WTC11 (cell line): ENCODE results near the gene SCO2. TPM values are rescaled to one million over a fixed set of nuclear protein-coding genes. Genes with fewer than 3 reads are reported as not detected.

Source experiments
- ATAC-seq: fragments of 200-7000 bp; cut with Tn5 transposase; 2 replicates; pipeline ENCODE4 v1.10.0; 2021; ENCODE audit warnings: mild to moderate bottlenecking, moderate library complexity
- CTCF ChIA-PET: fragments of 300-600 bp; sonication (Branson Sonifier 250); formaldehyde crosslinking; loops from one replicate; lab custom pipeline; 2021; ENCODE audit warnings: antibody characterized with exemption; lab: Charles Lee
- POLR2A ChIA-PET: fragments of 350-600 bp; sonication (Branson Sonifier 250); formaldehyde crosslinking; loops from one replicate; lab custom pipeline; 2021; ENCODE audit warnings: antibody characterized with exemption; lab: Charles Lee
- DNase-seq: peaks from one replicate; pipeline ENCODE4 v3.0.0; 2021; ENCODE audit warnings: low spot score
- H3K27ac Mint-ChIP-seq: 2 replicates; pipeline ENCODE4 v1.8.0; 2021; ENCODE audit warnings: mixed read lengths
- H3K27me3 Mint-ChIP-seq: 2 replicates; pipeline ENCODE4 v1.8.0; 2021; ENCODE audit warnings: low read depth, mild to moderate bottlenecking, moderate library complexity, mixed read lengths
- H3K36me3 Mint-ChIP-seq: 2 replicates; pipeline ENCODE4 v1.8.0; 2021; ENCODE audit warnings: mixed read lengths
- H3K4me1 Mint-ChIP-seq: 2 replicates; pipeline ENCODE4 v1.8.0; 2022; ENCODE audit warnings: mixed read lengths
- H3K4me3 Mint-ChIP-seq: 2 replicates; pipeline ENCODE4 v1.8.0; 2021; ENCODE audit warnings: mild to moderate bottlenecking, moderate library complexity, mixed read lengths
- H3K9me3 Mint-ChIP-seq: 2 replicates; pipeline ENCODE4 v1.8.0; 2021; ENCODE audit warnings: mixed read lengths
- EMX1 ChIP-seq: fragments of 250-450 bp; sonication (Bioruptor Pico); IDR thresholded peaks from 2 replicates; pipeline ENCODE4 v1.8.0; 2021; ENCODE audit warnings: mild to moderate bottlenecking
- ESRRA ChIP-seq: sonication (generic); formaldehyde crosslinking; IDR thresholded peaks from 2 replicates; pipeline ENCODE4 v1.8.1; 2022; ENCODE audit warnings: mild to moderate bottlenecking, missing genetic modification reagents, borderline replicate concordance
- KAT7 ChIP-seq: sonication (generic); formaldehyde crosslinking; IDR thresholded peaks from 2 replicates; pipeline ENCODE4 v1.8.1; 2023; ENCODE audit warnings: missing genetic modification reagents, mild to moderate bottlenecking, borderline replicate concordance
- NFYB ChIP-seq: sonication (generic); formaldehyde crosslinking; conservative IDR thresholded peaks from 2 replicates; pipeline ENCODE4 v1.8.0; 2022; ENCODE audit warnings: low read depth, missing genetic modification reagents
- RORB ChIP-seq: fragments of 250-450 bp; sonication (Bioruptor Pico); IDR thresholded peaks from 2 replicates; pipeline ENCODE4 v1.9.0; 2021; ENCODE audit warnings: mild to moderate bottlenecking
- SMAD3 ChIP-seq: sonication (generic); formaldehyde crosslinking; IDR thresholded peaks from 2 replicates; pipeline ENCODE4 v1.8.0; 2022; ENCODE audit warnings: missing genetic modification reagents, mild to moderate bottlenecking, borderline replicate concordance
- SP1 ChIP-seq: sonication (generic); formaldehyde crosslinking; conservative IDR thresholded peaks from 2 replicates; pipeline ENCODE4 v1.8.1; 2022; ENCODE audit warnings: missing genetic modification reagents
- ZNF121 ChIP-seq: sonication (generic); formaldehyde crosslinking; IDR thresholded peaks from 2 replicates; pipeline ENCODE4 v1.8.0; 2023; ENCODE audit warnings: missing genetic modification reagents
- ZNF138 ChIP-seq: sonication (generic); formaldehyde crosslinking; conservative IDR thresholded peaks from 2 replicates; pipeline ENCODE4 v1.8.1; 2022; ENCODE audit warnings: mild to moderate bottlenecking, moderate library complexity, missing genetic modification reagents
- ZNF219 ChIP-seq: sonication (generic); formaldehyde crosslinking; IDR thresholded peaks from 2 replicates; pipeline ENCODE4 v1.8.0; 2023; ENCODE audit warnings: missing genetic modification reagents, mild to moderate bottlenecking, borderline replicate concordance
- ZNF263 ChIP-seq: sonication (generic); formaldehyde crosslinking; IDR thresholded peaks from 2 replicates; pipeline ENCODE4 v1.8.1; 2022; ENCODE audit warnings: low read depth, mild to moderate bottlenecking, moderate library complexity, missing genetic modification reagents
- ZNF317 ChIP-seq: sonication (generic); formaldehyde crosslinking; IDR thresholded peaks from 2 replicates; pipeline ENCODE4 v1.8.1; 2023; ENCODE audit warnings: low read depth, mild to moderate bottlenecking, moderate library complexity, missing genetic modification reagents, borderline replicate concordance
- ZNF671 ChIP-seq: fragments of 250-450 bp; sonication (Bioruptor Pico); IDR thresholded peaks from 2 replicates; pipeline ENCODE4 v1.8.0; 2021; ENCODE audit warnings: mild to moderate bottlenecking
- total RNA-seq: library from RNA; stranded (reverse); gene quantifications from 3 replicates; pipeline ENCODE4 v1.2.3, GENCODE V29; 2021
- TF ChIP-seq, protein P1 (sequence below): sonication (generic); formaldehyde crosslinking; IDR thresholded peaks from 2 replicates; pipeline ENCODE4 v1.8.0; 2022; ENCODE audit warnings: mild to moderate bottlenecking, missing genetic modification reagents
- TF ChIP-seq, protein P2 (sequence below): fragments of 250-450 bp; sonication (Bioruptor Pico); IDR thresholded peaks from 2 replicates; pipeline ENCODE4 v1.9.0; 2021; ENCODE audit warnings: moderate library complexity, mild to moderate bottlenecking, inconsistent platforms, borderline replicate concordance
- TF ChIP-seq, protein P3 (sequence below): sonication (generic); formaldehyde crosslinking; IDR thresholded peaks from 2 replicates; pipeline ENCODE4 v1.8.1; 2022; ENCODE audit warnings: missing genetic modification reagents, borderline replicate concordance
- TF ChIP-seq, protein P4 (sequence below): fragments of 200-600 bp; IDR thresholded peaks from 2 replicates; pipeline ENCODE4 v1.8.0; 2022; ENCODE audit warnings: antibody characterized with exemption
- TF ChIP-seq, protein P5 (sequence below): sonication (generic); formaldehyde crosslinking; conservative IDR thresholded peaks from 2 replicates; pipeline ENCODE4 v1.8.1; 2022; ENCODE audit warnings: mild to moderate bottlenecking, missing genetic modification reagents
- TF ChIP-seq, protein P6 (sequence below): fragments of 250-450 bp; sonication (Bioruptor Pico); IDR thresholded peaks from 2 replicates; pipeline ENCODE4 v1.9.0; 2021; ENCODE audit warnings: mild to moderate bottlenecking
- TF ChIP-seq, protein P7 (sequence below): sonication (generic); formaldehyde crosslinking; conservative IDR thresholded peaks from 2 replicates; pipeline ENCODE4 v1.8.1; 2023; ENCODE audit warnings: mild to moderate bottlenecking, low read depth, missing genetic modification reagents, moderate library complexity
- TF ChIP-seq, protein P8 (sequence below): sonication (generic); formaldehyde crosslinking; IDR thresholded peaks from 2 replicates; pipeline ENCODE4 v1.8.0; 2022; ENCODE audit warnings: mild to moderate bottlenecking, missing genetic modification reagents
- TF ChIP-seq, protein P9 (sequence below): sonication (generic); formaldehyde crosslinking; IDR thresholded peaks from 2 replicates; pipeline ENCODE4 v1.8.0; 2022; ENCODE audit warnings: mild to moderate bottlenecking, missing genetic modification reagents

SCO2 gene
- total RNA-seq, 1 experiment from 2014 or later: not detected

DNA sequence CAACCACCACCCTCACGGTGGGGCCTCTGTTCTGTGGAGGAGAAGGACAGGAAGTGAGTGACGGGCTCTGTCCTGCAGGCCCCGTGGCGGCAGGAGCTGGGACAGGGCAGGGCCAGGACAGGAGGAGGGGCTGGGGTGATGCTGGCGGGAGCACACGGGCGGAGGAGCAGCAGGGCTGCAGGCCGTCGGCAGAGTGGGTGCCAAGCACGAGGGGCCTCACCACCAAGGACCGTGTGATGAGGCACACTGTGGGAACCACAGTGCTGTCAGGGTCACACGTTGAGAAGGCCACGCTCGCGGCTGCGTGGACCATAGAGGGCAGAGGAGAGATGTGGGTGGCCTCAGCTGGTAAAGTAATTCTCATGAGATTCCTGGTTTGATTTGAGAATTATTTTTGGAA is 8.5 kb downstream of the SCO2 start:
- H3K9me3 Mint-ChIP-seq: no peaks in the 10 kb centered on the region
- no peak overlapping the region for H3K27ac Mint-ChIP-seq
- no peaks in the 10 kb centered on the region for H3K27me3 Mint-ChIP-seq
- H3K4me3 Mint-ChIP-seq: no peak overlapping the region
- CTCF ChIA-PET: interaction anchor here (0.8 to 0.9 kb wide), 3 partner anchors 8 to 103 kb away, joined by 3 read pairs; partner anchors contain the start of gene SCO2
- POLR2A ChIA-PET: no interaction called here
- peaks cover 15% of the 10 kb centered on the region for H3K36me3 Mint-ChIP-seq
- ATAC-seq: no peak
- TF ChIP-seq ZNF263 (CRISPR knock-in tag) (no peak), ZNF138 (CRISPR knock-in tag) (no peak), ZNF671 (CRISPR knock-in tag) (no peak), EMX1 (CRISPR knock-in tag) (no peak), SMAD3 (no peak), ZNF121 (CRISPR knock-in tag) (no peak), SP1 (CRISPR knock-in tag) (no peak)
- TF ChIP-seq, protein P1, sequence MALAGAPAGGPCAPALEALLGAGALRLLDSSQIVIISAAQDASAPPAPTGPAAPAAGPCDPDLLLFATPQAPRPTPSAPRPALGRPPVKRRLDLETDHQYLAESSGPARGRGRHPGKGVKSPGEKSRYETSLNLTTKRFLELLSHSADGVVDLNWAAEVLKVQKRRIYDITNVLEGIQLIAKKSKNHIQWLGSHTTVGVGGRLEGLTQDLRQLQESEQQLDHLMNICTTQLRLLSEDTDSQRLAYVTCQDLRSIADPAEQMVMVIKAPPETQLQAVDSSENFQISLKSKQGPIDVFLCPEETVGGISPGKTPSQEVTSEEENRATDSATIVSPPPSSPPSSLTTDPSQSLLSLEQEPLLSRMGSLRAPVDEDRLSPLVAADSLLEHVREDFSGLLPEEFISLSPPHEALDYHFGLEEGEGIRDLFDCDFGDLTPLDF (CRISPR knock-in tag): no peak
- TF ChIP-seq, protein P2, sequence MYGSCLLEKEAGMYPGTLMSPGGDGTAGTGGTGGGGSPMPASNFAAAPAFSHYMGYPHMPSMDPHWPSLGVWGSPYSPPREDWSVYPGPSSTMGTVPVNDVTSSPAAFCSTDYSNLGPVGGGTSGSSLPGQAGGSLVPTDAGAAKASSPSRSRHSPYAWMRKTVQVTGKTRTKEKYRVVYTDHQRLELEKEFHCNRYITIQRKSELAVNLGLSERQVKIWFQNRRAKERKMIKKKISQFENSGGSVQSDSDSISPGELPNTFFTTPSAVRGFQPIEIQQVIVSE: no peak
- TF ChIP-seq, protein P3, sequence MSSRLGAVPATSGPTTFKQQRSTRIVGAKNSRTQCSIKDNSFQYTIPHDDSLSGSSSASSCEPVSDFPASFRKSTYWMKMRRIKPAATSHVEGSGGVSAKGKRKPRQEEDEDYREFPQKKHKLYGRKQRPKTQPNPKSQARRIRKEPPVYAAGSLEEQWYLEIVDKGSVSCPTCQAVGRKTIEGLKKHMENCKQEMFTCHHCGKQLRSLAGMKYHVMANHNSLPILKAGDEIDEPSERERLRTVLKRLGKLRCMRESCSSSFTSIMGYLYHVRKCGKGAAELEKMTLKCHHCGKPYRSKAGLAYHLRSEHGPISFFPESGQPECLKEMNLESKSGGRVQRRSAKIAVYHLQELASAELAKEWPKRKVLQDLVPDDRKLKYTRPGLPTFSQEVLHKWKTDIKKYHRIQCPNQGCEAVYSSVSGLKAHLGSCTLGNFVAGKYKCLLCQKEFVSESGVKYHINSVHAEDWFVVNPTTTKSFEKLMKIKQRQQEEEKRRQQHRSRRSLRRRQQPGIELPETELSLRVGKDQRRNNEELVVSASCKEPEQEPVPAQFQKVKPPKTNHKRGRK: no peak
- TF ChIP-seq, all 79 proteins: peak for 0
- H3K4me1 Mint-ChIP-seq: no peaks in the 10 kb centered on the region
- DNase-seq: no peak

DNA sequence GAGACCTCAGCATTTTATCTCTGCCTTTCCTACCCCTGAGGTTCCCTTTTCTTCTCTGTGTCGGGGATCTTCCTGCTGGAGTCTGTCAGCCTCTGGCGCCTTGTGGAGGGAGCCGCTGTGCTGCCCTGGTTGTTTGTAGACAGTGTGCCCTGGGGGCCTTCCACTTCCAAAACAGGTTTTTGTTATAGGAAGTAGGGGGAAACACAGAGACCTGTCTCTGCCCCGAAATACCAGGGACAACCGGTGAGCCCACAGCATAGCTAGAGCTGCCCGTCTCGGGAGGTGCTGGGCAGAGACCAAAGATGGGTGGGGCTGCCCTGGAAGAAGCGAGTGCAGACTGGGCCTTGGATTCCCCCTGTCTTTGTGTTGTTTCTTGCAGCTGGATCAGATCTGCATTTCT is 9.3 kb downstream of the SCO2 start:
- TF ChIP-seq, protein P4, sequence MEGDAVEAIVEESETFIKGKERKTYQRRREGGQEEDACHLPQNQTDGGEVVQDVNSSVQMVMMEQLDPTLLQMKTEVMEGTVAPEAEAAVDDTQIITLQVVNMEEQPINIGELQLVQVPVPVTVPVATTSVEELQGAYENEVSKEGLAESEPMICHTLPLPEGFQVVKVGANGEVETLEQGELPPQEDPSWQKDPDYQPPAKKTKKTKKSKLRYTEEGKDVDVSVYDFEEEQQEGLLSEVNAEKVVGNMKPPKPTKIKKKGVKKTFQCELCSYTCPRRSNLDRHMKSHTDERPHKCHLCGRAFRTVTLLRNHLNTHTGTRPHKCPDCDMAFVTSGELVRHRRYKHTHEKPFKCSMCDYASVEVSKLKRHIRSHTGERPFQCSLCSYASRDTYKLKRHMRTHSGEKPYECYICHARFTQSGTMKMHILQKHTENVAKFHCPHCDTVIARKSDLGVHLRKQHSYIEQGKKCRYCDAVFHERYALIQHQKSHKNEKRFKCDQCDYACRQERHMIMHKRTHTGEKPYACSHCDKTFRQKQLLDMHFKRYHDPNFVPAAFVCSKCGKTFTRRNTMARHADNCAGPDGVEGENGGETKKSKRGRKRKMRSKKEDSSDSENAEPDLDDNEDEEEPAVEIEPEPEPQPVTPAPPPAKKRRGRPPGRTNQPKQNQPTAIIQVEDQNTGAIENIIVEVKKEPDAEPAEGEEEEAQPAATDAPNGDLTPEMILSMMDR: no peak
- no peak for TF ChIP-seq ZNF317
- H3K27ac Mint-ChIP-seq: no peak overlapping the region
- H3K4me1 Mint-ChIP-seq: no peaks in the 10 kb centered on the region
- no peak for DNase-seq
- ChIA-PET POLR2A (interaction anchor here (0.7 kb wide), 1 partner anchor 53 kb away, joined by 4 read pairs; no protein-coding TSS in a partner anchor), CTCF (interaction anchor here (0.7 kb wide), 1 partner anchor 10 kb away, joined by 3 read pairs; no protein-coding TSS in a partner anchor)
- peaks cover 15% of the 10 kb centered on the region for H3K36me3 Mint-ChIP-seq
- no peak overlapping the region for H3K4me3 Mint-ChIP-seq
- no peaks in the 10 kb centered on the region for H3K9me3 Mint-ChIP-seq
- no peak for ATAC-seq
- no peaks in the 10 kb centered on the region for H3K27me3 Mint-ChIP-seq

DNA sequence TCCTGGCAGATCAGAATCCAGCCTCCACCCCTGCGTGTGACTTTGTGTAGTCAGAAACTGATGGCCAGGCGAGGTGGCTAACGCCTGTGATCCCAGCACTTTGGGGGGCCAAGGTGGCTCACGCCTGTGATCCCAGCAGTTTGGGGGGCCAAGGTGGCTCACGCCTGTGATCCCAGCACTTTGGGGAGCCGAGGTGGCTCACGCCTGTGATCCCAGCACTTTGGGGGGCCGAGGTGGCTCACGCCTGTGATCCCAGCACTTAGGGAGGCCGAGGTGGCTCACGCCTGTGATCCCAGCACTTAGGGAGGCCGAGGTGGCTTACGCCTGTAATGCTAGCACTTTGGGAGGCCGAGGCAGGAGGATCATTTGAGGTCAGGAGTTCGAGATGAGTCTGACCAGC is 12.2 kb downstream of the SCO2 start:
- Mint-ChIP-seq H3K36me3 (peaks cover 8% of the 10 kb centered on the region; the same call in 1 of the 2 replicates), H3K4me3 (no peak overlapping the region), H3K27ac (no peak overlapping the region), H3K4me1 (peaks cover 10% of the 10 kb centered on the region), H3K9me3 (no peaks in the 10 kb centered on the region), H3K27me3 (no peaks in the 10 kb centered on the region)
- DNase-seq (no peak), ATAC-seq (no peak)
- CTCF ChIA-PET: no interaction called here
- POLR2A ChIA-PET: no interaction called here
- TF ChIP-seq, protein P5, sequence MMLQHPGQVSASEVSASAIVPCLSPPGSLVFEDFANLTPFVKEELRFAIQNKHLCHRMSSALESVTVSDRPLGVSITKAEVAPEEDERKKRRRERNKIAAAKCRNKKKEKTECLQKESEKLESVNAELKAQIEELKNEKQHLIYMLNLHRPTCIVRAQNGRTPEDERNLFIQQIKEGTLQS (CRISPR knock-in tag): no peak
- no peak for TF ChIP-seq KAT7
- TF ChIP-seq ZNF219 (CRISPR knock-in tag): no peak
- no peak for TF ChIP-seq NFYB
- no peak for TF ChIP-seq ESRRA (CRISPR knock-in tag)
- TF ChIP-seq, protein P6, sequence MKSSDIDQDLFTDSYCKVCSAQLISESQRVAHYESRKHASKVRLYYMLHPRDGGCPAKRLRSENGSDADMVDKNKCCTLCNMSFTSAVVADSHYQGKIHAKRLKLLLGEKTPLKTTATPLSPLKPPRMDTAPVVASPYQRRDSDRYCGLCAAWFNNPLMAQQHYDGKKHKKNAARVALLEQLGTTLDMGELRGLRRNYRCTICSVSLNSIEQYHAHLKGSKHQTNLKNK: no peak
- TF ChIP-seq, protein P7, sequence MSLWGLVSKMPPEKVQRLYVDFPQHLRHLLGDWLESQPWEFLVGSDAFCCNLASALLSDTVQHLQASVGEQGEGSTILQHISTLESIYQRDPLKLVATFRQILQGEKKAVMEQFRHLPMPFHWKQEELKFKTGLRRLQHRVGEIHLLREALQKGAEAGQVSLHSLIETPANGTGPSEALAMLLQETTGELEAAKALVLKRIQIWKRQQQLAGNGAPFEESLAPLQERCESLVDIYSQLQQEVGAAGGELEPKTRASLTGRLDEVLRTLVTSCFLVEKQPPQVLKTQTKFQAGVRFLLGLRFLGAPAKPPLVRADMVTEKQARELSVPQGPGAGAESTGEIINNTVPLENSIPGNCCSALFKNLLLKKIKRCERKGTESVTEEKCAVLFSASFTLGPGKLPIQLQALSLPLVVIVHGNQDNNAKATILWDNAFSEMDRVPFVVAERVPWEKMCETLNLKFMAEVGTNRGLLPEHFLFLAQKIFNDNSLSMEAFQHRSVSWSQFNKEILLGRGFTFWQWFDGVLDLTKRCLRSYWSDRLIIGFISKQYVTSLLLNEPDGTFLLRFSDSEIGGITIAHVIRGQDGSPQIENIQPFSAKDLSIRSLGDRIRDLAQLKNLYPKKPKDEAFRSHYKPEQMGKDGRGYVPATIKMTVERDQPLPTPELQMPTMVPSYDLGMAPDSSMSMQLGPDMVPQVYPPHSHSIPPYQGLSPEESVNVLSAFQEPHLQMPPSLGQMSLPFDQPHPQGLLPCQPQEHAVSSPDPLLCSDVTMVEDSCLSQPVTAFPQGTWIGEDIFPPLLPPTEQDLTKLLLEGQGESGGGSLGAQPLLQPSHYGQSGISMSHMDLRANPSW (CRISPR knock-in tag): no peak
- TF ChIP-seq, protein P8, sequence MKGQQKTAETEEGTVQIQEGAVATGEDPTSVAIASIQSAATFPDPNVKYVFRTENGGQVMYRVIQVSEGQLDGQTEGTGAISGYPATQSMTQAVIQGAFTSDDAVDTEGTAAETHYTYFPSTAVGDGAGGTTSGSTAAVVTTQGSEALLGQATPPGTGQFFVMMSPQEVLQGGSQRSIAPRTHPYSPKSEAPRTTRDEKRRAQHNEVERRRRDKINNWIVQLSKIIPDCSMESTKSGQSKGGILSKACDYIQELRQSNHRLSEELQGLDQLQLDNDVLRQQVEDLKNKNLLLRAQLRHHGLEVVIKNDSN (CRISPR knock-in tag): no peak
- TF ChIP-seq, protein P9, sequence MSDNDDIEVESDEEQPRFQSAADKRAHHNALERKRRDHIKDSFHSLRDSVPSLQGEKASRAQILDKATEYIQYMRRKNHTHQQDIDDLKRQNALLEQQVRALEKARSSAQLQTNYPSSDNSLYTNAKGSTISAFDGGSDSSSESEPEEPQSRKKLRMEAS (CRISPR knock-in tag): no peak
- TF ChIP-seq RORB (CRISPR knock-in tag): no peak
- no peak for TF ChIP-seq ZNF263 (CRISPR knock-in tag)
